Thyroid gland (tissue), 4 donors: ENCODE results near the gene OLFML1. TPM values are rescaled to one million over a fixed set of nuclear protein-coding genes. Genes with fewer than 3 reads are reported as not detected.

Source experiments
- DNase-seq, 2 donors: peaks; one replicate each; pipeline ENCODE4 v3.0.0-alpha.2; 2019
- H3K27ac ChIP-seq, 3 donors: fragments of 200-600 bp; sonication (generic); 1 replicate in 2 of 3; 2 replicates in 1 of 3; pipeline ENCODE4 v1.5.1; 2016 to 2019; ENCODE audit warnings: mild to moderate bottlenecking in 1 of 3, moderate library complexity in 1 of 3
- H3K27me3 ChIP-seq: fragments of 200-600 bp; sonication (generic); one replicate; pipeline ENCODE4 v1.5.1; 2019
- H3K36me3 ChIP-seq, 2 donors: fragments of 200-600 bp; sonication (generic); one replicate each; pipeline ENCODE4 v1.5.1; 2016 to 2019
- H3K4me1 ChIP-seq, 2 donors: fragments of 200-600 bp; sonication (generic); one replicate each; pipeline ENCODE4 v1.5.1; 2017 to 2019
- H3K4me3 ChIP-seq, 3 donors: fragments of 200-600 bp; sonication (generic); replicated peaks in 1 of 3; 1 replicate in 2 of 3; 2 replicates in 1 of 3; pipeline ENCODE4 v1.5.1; 2016; ENCODE audit warnings: mild to moderate bottlenecking in 1 of 3
- H3K9me3 ChIP-seq: fragments of 200-600 bp; sonication (generic); one replicate; pipeline ENCODE4 v1.5.1; 2017
- CTCF ChIP-seq, 6 experiments: fragments of 200-600 bp in 3 of 6; fragments of 450-650 bp in 3 of 6; sonication (generic) in 3 of 6; IDR thresholded peaks; one replicate each; pipeline ENCODE4 v1.5.1; 2016 to 2019; ENCODE audit warnings: antibody characterized with exemption in 6 of 6, mild to moderate bottlenecking in 2 of 6, inconsistent platforms in 1 of 6, moderate library complexity in 1 of 6
- POLR2A ChIP-seq, 2 donors: fragments of 450-650 bp; IDR thresholded peaks; one replicate each; pipeline ENCODE4 v1.6.1; 2017; ENCODE audit warnings: antibody characterized with exemption in 2 of 2, mild to moderate bottlenecking in 2 of 2, moderate library complexity in 1 of 2
- WGBS, 2 donors: methylation state at CpG; one replicate each; pipeline ENCODE4 v1.1.5; 2017; 5-methylcytosine and 5-hydroxymethylcytosine counted together
- intact Hi-C: fragments of 100-400 bp; cut with DNase I; formaldehyde crosslinking; loops from one replicate; pipeline ENCODE4 v1.15.1; 2023
- total RNA-seq, 4 donors: library from RNA; depleted of rRNA; stranded (reverse); fragments of >200 nt; gene quantifications; one replicate each; pipeline ENCODE4 v1.2.3, GENCODE V29; 2016

OLFML1 gene
- total RNA-seq, 4 donors from 2014 or later = 2.7 to 11.0 (median 5.8) TPM

GRCh38 chr11:7486098-7486780 is 933 bp downstream of the OLFML1 start:
- Histone ChIP-seq H3K4me1 (peaks cover 19 to 28% of the 10 kb centered on the region in 2 donors), H3K27ac (peak overlapping the region in 2 of 3 donors; percentile 67 to 86), H3K4me3 (no peak overlapping the region), H3K9me3 (no peaks in the 10 kb centered on the region), H3K36me3 (no peaks in the 10 kb centered on the region), H3K27me3 (no peaks in the 10 kb centered on the region)
- DNase-seq = no peak
- no peak for TF ChIP-seq POLR2A (IDR thresholded peaks at IDR 0.05)
- no peak for TF ChIP-seq CTCF (IDR thresholded peaks at IDR 0.05)
- 61 to 66% methylated on average over 2 of the region's 2 CpGs for WGBS, 2 donors
- intact Hi-C loops = no loop called here

- no peak for TF ChIP-seq POLR2A (IDR thresholded peaks at IDR 0.05)
- no peak for TF ChIP-seq CTCF (IDR thresholded peaks at IDR 0.05)
- no peaks in the 10 kb centered on the region for H3K27me3 ChIP-seq
- peak; percentile 14 to 16 for DNase-seq
- no peaks in the 10 kb centered on the region for H3K9me3 ChIP-seq
- intact Hi-C loops = no loop called here
- peaks cover 19 to 28% of the 10 kb centered on the region in 2 donors for H3K4me1 ChIP-seq
- WGBS, 2 donors = 47 to 64% methylated on average over 6 of the region's 6 CpGs
- H3K27ac ChIP-seq = no peak overlapping the region
- H3K4me3 ChIP-seq = no peak overlapping the region
- H3K36me3 ChIP-seq = no peaks in the 10 kb centered on the region
Measured at GRCh38 chr11:7486781-7487140, 1.5 kb downstream of the OLFML1 start.

- Histone ChIP-seq H3K4me3 (no peak overlapping the region), H3K27me3 (no peaks in the 10 kb centered on the region), H3K27ac (no peak overlapping the region), H3K36me3 (no peaks in the 10 kb centered on the region), H3K4me1 (peaks cover 19 to 28% of the 10 kb centered on the region in 2 donors), H3K9me3 (no peaks in the 10 kb centered on the region)
- 65 to 71% methylated on average over 2 of the region's 2 CpGs for WGBS, 2 donors
- no peak for DNase-seq
- intact Hi-C loops = no loop called here
- TF ChIP-seq POLR2A (IDR thresholded peaks at IDR 0.05) = no peak
- TF ChIP-seq CTCF (IDR thresholded peaks at IDR 0.05) = no peak
Measured at GRCh38 chr11:7487360-7487759, 2.1 kb downstream of the OLFML1 start.

GRCh38 chr11:7488681-7489080 is 3.4 kb downstream of the OLFML1 start:
- Histone ChIP-seq H3K27ac (no peak overlapping the region), H3K27me3 (no peaks in the 10 kb centered on the region), H3K9me3 (no peaks in the 10 kb centered on the region), H3K4me3 (no peak overlapping the region), H3K36me3 (no peaks in the 10 kb centered on the region), H3K4me1 (peaks cover 19 to 23% of the 10 kb centered on the region in 2 donors)
- intact Hi-C loops = no loop called here
- TF ChIP-seq POLR2A (IDR thresholded peaks at IDR 0.05) (no peak), CTCF (IDR thresholded peaks at IDR 0.05) (no peak)
- 36 to 89% methylated on average over 1 of the region's 1 CpG for WGBS, 2 donors
- no peak for DNase-seq

- TF ChIP-seq POLR2A (IDR thresholded peaks at IDR 0.05) = no peak
- no peak for TF ChIP-seq CTCF (IDR thresholded peaks at IDR 0.05)
- Histone ChIP-seq H3K27me3 (no peaks in the 10 kb centered on the region), H3K4me3 (no peak overlapping the region), H3K4me1 (peaks cover 13 to 16% of the 10 kb centered on the region in 2 donors), H3K36me3 (no peaks in the 10 kb centered on the region), H3K9me3 (no peaks in the 10 kb centered on the region), H3K27ac (no peak overlapping the region)
- intact Hi-C loops = no loop called here
- WGBS, 2 donors = 95 to 99% methylated on average over 2 of the region's 2 CpGs
- DNase-seq = no peak
Measured at GRCh38 chr11:7489376-7489775, 4.1 kb downstream of the OLFML1 start.
